GM19351 (cell line): ENCODE measurements around the gene TOMM40.
A peak's percentile ranks its signal among the peaks of the same experiment; 100 is the strongest.
"Not testable (repeated sequence)": the region's sequence is repeated elsewhere in the genome, so short reads cannot be mapped to it uniquely, and the experiment has no call there.

Experiments
- ATAC-seq: cut with Tn5 transposase; IDR thresholded peaks from one replicate; pipeline ENCODE4 v1.9.1; 2021; ENCODE audit warnings: mild to moderate bottlenecking, moderate library complexity; ENCODE audit not compliant: unreplicated experiment

The TOMM40 gene

DNA sequence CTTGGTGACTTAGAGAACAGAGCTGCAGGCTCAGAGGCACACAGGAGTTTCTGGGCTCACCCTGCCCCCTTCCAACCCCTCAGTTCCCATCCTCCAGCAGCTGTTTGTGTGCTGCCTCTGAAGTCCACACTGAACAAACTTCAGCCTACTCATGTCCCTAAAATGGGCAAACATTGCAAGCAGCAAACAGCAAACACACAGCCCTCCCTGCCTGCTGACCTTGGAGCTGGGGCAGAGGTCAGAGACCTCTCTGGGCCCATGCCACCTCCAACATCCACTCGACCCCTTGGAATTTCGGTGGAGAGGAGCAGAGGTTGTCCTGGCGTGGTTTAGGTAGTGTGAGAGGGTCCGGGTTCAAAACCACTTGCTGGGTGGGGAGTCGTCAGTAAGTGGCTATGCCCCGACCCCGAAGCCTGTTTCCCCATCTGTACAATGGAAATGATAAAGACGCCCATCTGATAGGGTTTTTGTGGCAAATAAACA lies 33.2 kb downstream of the TOMM40 start:
- no peak for ATAC-seq

GRCh38 chr19:44925114-44925891 lies 34.2 kb downstream of the TOMM40 start:
- ATAC-seq = no peak

DNA sequence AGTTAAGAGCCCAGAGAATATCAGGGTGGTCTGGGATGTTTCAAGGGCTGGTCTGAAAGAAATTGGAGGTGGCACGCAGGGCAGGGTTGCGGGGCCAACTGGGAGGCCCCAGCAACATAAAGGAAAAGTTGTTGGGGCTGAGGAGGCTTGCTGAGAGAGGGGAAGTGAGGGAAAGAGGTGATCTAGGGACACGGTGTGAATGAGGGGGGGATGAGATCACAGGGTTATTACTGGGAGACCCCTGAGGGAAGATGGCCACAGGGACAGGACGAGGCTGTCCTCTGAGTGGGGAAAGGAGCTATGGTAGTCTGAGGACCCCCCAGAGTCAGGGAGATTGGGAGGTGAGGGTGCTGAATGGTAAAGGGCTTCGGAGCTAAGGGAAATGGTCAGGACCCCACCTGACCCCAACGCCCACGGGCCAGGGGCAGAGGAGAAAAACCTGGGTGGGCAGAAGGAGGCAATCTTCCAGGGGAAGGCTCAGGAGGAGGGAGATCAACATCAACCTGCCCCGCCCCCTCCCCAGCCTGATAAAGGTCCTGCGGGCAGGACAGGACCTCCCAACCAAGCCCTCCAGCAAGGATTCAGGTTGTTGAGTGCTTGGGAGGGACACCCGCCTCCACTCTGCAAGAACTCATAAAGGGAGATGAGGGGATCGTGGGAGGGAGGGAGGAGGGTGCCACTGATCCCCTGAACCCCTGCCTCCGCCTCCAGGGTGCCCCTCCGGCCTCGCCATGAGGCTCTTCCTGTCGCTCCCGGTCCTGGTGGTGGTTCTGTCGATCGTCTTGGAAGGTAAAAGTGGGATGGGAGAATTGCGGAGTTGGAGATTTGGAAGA lies 35.4 kb downstream of the TOMM40 start:
- not testable (repeated sequence) for ATAC-seq

DNA sequence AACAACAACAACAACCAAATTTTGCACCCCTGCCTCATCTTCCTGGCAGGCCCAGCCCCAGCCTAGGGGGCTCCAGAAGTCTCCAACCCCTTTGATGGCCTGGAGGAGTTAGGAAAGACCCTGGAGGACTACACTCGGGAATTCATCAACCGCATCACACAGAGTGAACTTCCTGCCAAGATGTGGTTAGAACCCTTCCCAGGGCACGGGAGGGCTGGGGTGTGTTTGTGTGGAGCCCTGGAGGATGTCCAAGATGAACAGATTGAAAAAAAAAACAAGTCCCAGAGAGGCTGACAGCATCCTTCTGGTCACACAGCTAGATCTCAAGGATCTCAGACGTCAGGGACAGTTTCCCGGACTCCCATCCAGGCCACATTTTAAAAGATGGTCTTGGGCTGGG lies 36.7 kb downstream of the TOMM40 start:
- ATAC-seq = no peak

DNA sequence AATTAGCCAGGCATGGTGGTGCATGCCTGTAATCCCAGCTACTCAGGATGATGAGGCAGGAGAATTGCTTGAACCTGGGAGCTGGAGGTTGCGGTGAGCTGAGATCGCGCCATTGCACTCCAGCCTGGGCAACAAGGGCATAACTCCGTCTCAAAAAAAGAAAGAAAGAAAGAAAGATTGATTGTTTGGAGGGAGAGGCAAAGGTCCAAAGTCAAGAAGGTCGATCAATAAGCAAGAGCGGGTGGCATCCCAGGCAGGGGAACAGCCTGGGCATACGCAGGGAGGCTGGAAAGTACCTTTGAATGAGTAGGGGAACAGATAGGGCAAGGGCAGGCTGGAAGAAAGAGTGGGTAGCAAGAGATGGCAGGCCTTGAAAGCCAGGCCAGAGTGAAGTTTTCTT lies 39.0 kb downstream of the TOMM40 start:
- ATAC-seq = no peak

GRCh38 chr19:44931541-44931940 lies 40.5 kb downstream of the TOMM40 start:
- no peak for ATAC-seq

- ATAC-seq = no peak
Observed at GRCh38 chr19:44939668-44940067, 48.6 kb downstream of the TOMM40 start.

DNA sequence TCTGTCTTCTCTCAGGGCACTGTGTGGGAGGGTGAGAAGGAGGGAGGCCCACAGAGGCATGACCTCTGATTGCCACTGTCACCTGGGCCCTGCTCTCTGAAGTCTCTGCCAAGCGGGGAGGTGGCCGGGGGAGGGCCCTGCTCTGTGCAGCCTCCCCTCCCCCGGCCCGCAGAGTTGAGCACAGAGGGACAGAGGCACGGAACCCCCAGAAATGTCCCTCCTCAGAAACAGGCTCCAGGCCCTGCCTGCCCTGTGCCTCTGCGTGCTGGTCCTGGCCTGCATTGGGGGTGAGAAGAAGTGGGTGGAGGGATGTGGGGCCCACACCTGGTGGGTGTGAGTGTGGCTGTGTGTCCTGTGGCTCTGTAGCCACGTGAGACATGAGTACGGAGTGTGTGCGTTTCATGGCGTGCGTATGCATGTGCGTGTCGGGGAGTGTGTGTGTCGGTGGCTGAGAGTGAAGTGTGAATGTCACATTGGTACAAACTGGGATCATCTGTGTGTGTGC lies 51.1 kb downstream of the TOMM40 start, which contains the start of gene APOC4:
APOC4 (plus strand) TSS at position 171 of the 505 bp plus-strand sequence; CDS start at position 212, 41 bp downstream.
- ATAC-seq = no peak

DNA sequence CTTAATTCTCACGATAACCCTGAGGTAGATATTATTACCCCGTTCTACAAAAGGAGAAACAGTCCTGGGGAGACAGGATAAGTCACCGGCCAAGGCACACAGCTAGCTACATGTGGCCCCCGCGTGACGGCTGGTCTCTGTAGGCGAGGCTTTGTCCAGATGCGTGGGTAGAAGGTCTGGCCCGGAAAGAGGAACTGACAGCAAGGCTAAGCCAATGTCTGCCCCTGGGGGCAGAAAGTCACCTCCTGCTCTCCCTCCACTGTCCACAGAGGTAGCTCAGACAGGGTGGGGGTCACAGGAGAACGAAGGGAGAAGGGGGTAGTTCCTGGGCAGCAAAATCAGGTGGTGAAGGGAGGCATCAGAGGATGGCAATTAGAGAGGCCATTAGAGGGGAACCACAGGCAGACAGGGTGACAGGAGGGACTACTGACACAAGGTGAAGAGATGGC lies 52.8 kb downstream of the TOMM40 start:
- peak; percentile 89 for ATAC-seq

- no peak for ATAC-seq
Observed at GRCh38 chr19:44947041-44947581, 56.1 kb downstream of the TOMM40 start.

DNA sequence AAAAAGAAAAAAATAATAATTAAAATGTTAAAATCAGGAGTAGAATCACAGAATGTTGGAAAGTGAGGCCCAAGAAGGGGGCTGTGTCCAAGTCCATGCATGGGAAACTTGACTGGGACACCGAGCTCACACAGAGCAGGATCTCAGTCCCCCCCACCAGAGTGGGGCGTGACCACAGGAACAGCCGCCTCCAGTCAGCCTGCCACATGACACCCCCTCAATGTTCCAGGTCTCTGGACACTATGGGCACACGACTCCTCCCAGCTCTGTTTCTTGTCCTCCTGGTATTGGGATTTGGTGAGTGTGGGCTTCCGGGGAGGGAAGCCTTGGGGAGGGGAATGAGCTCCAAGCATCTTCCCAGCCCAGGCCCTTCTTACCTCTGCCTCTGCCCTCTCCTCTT lies 57.2 kb downstream of the TOMM40 start:
- no peak for ATAC-seq

GRCh38 chr19:44948763-44949374 lies 57.8 kb downstream of the TOMM40 start:
- ATAC-seq = no peak

GRCh38 chr19:44949550-44949949 lies 58.5 kb downstream of the TOMM40 start:
- ATAC-seq = no peak

DNA sequence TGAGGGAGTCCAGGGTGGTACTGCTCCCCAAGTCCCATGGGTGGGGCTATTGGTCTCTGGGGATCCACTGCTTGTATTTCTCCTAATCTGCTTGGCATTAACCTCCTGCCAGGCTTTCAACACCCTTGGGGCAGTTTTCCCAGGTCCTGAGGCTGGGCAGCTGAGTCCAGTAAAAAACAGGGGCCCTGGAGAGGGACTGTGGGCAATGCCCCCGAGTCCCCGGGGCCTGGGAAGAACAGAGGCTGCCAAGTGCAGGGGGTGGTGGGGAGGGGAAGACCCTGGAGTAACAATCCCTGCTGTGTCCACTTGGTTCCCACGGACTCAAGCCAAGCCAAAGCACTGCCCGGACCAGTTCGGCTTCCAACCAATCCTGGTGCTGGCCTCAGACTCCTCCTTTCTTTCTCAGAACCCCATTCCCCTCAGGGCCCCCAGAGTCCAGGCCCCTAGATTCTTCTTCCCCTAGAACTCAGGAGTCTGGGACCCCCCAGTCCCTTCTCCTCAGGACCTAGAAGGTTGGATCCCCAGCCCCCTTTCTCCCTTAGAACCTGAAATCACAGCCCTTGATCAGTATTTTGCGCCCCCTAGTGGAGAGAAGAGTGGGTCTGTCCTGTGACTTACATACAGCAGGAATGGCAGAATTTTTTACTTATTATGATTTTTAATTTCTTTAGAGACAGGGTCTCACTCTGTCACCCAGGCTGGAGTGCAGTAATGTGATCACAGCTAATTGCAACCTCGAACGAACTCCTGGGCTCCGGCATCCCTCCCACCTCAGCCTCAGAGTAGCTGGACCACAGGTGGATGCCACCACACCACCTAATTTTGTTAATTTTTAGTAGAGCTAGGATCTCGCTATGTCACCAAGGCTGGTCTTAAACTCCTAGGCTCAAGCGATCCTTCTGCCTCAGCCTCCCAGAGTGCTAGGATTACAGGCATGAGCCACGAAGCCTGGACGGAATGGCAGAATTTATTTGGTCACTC lies 60.4 kb downstream of the TOMM40 start:
- no peak for ATAC-seq
